GM19438 (cell line): ENCODE measurements around the gene PACRG.

ENCODE experiments used
- ATAC-seq: cut with Tn5 transposase; IDR thresholded peaks from one replicate; pipeline ENCODE4 v1.9.1; 2021; ENCODE audit warnings: low read depth; ENCODE audit not compliant: unreplicated experiment

The PACRG gene

GRCh38 chr6:163064397-163064796 is 336.6 kb downstream of the PACRG start:
- no peak for ATAC-seq

GRCh38 chr6:163066200-163066599 is 338.4 kb downstream of the PACRG start:
- no peak for ATAC-seq

GRCh38 chr6:163077134-163077533 is 349.4 kb downstream of the PACRG start:
- no peak for ATAC-seq

GRCh38 chr6:163078712-163079111 is 350.9 kb downstream of the PACRG start:
- no peak for ATAC-seq

- no peak for ATAC-seq
Observed at GRCh38 chr6:163080228-163080627, 352.5 kb downstream of the PACRG start.

GRCh38 chr6:163083141-163083540 is 355.4 kb downstream of the PACRG start:
- ATAC-seq = no peak

- ATAC-seq = no peak
Observed at GRCh38 chr6:163085426-163085825, 357.7 kb downstream of the PACRG start.

GRCh38 chr6:163085861-163086623 is 358.3 kb downstream of the PACRG start:
- no peak for ATAC-seq

GRCh38 chr6:163086624-163086920 is 358.8 kb downstream of the PACRG start:
- ATAC-seq = no peak

- no peak for ATAC-seq
Observed at GRCh38 chr6:163087981-163088380, 360.2 kb downstream of the PACRG start.

- no peak for ATAC-seq
Observed at GRCh38 chr6:163092876-163093275, 365.1 kb downstream of the PACRG start.

GRCh38 chr6:163094881-163095280 is 367.1 kb downstream of the PACRG start:
- ATAC-seq = no peak

- ATAC-seq = no peak
Observed at GRCh38 chr6:163095401-163095800, 367.6 kb downstream of the PACRG start.

- ATAC-seq = no peak
Observed at GRCh38 chr6:163098827-163099479, 371.2 kb downstream of the PACRG start.

- no peak for ATAC-seq
Observed at GRCh38 chr6:163099621-163100171, 371.9 kb downstream of the PACRG start.

- no peak for ATAC-seq
Observed at GRCh38 chr6:163100259-163100658, 372.5 kb downstream of the PACRG start.

- no peak for ATAC-seq
Observed at GRCh38 chr6:163113358-163113962, 385.7 kb downstream of the PACRG start.

- no peak for ATAC-seq
Observed at GRCh38 chr6:163118941-163119340, 391.2 kb downstream of the PACRG start.

- no peak for ATAC-seq
Observed at GRCh38 chr6:163120223-163120622, 392.4 kb downstream of the PACRG start.

GRCh38 chr6:163121270-163121669 is 393.5 kb downstream of the PACRG start:
- no peak for ATAC-seq

- no peak for ATAC-seq
Observed at GRCh38 chr6:163122365-163122764, 394.6 kb downstream of the PACRG start.

GRCh38 chr6:163123098-163123497 is 395.3 kb downstream of the PACRG start:
- no peak for ATAC-seq
